Uterus (tissue), 4 donors: ENCODE data around the gene PTGES. TPM values are rescaled to one million over a fixed set of nuclear protein-coding genes. Genes with fewer than 3 reads are reported as not detected.
"Not testable (repeated sequence)": the region's sequence is repeated elsewhere in the genome, so short reads cannot be mapped to it uniquely, and the experiment has no call there.

Experiments
- DNase-seq, 2 donors: peaks; one replicate each; pipeline ENCODE4 v3.0.0-alpha.2; 2019 to 2020
- H3K27ac ChIP-seq, 2 donors: fragments of 200-600 bp; sonication (generic); 1 replicate in 1 of 2; 2 replicates in 1 of 2; pipeline ENCODE4 v1.5.1; 2016 to 2018
- H3K27me3 ChIP-seq, 2 donors: fragments of 200-600 bp; sonication (generic); one replicate each; pipeline ENCODE4 v1.5.1; 2018 to 2019; ENCODE audit warnings: control low read depth in 1 of 2
- H3K36me3 ChIP-seq, 2 donors: fragments of 200-600 bp; sonication (generic); one replicate each; pipeline ENCODE4 v1.5.1; 2019; ENCODE audit warnings: control low read depth in 1 of 2
- H3K4me1 ChIP-seq, 2 donors: fragments of 200-600 bp; sonication (generic); one replicate each; pipeline ENCODE4 v1.5.1; 2018 to 2019; ENCODE audit warnings: control low read depth in 1 of 2
- H3K4me3 ChIP-seq, 2 donors: fragments of 200-600 bp; sonication (generic); 1 replicate in 1 of 2; 2 replicates in 1 of 2; pipeline ENCODE4 v1.5.1; 2018 to 2019; ENCODE audit warnings: mild to moderate bottlenecking in 1 of 2
- H3K9me3 ChIP-seq, 2 donors: fragments of 200-600 bp; sonication (generic); one replicate each; pipeline ENCODE4 v1.5.1; 2019; ENCODE audit warnings: control low read depth in 1 of 2
- POLR2A ChIP-seq, 2 donors: fragments of 450-650 bp; IDR thresholded peaks; one replicate each; pipeline ENCODE4 v1.6.1; 2016; ENCODE audit warnings: antibody characterized with exemption in 2 of 2, mild to moderate bottlenecking in 1 of 2, moderate library complexity in 1 of 2
- intact Hi-C: fragments of 100-400 bp; cut with DNase I; formaldehyde crosslinking; loops from one replicate; pipeline ENCODE4 v1.15.1; 2023; ENCODE audit warnings: low total_unique reads
- total RNA-seq, 4 donors: library from RNA; depleted of rRNA in 3 of 4; stranded (reverse); fragments of >200 nt in 3 of 4; gene quantifications; one replicate each; pipeline versions ENCODE4 v1.1.0 to v1.2.4, GENCODE V29; 2014 to 2023
- TF ChIP-seq, protein P1 (sequence below), 4 experiments: fragments of 200-600 bp in 2 of 4; fragments of 450-650 bp in 2 of 4; sonication (generic) in 2 of 4; IDR thresholded peaks; one replicate each; pipeline ENCODE4 v1.5.1; 2016 to 2019; ENCODE audit warnings: antibody characterized with exemption in 4 of 4, mild to moderate bottlenecking in 2 of 4, moderate library complexity in 1 of 4
- donor health status: DM: yes; HTN: yes; CAD: no.

PTGES gene
- total RNA-seq, 4 donors from 2014 or later = 1.3 to 7.5 (median 4.2) TPM; not detected in 1

DNA sequence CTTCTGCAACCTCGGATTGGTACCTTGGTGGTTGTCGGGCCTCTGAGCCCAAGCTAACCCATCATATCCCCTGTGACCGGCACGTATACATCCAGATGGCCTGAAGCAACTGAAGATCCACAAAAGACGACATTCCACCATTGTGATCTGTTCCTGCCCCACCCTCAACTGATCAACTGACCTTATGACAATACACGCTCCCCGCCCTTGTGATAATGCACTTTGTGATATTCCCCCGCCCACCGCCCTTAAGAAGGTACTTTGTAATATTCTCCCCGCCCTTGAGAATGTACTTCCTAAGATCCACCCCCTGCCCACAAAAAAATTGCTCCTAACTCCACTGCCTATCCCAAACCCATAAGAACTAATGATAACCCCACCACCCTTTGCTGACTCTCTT, 33.6 kb upstream of the PTGES start:
- no peak overlapping the region for H3K4me3 ChIP-seq
- no peak overlapping the region for H3K27ac ChIP-seq
- TF ChIP-seq POLR2A (IDR thresholded peaks at IDR 0.05) = no peak
- TF ChIP-seq, protein P1, sequence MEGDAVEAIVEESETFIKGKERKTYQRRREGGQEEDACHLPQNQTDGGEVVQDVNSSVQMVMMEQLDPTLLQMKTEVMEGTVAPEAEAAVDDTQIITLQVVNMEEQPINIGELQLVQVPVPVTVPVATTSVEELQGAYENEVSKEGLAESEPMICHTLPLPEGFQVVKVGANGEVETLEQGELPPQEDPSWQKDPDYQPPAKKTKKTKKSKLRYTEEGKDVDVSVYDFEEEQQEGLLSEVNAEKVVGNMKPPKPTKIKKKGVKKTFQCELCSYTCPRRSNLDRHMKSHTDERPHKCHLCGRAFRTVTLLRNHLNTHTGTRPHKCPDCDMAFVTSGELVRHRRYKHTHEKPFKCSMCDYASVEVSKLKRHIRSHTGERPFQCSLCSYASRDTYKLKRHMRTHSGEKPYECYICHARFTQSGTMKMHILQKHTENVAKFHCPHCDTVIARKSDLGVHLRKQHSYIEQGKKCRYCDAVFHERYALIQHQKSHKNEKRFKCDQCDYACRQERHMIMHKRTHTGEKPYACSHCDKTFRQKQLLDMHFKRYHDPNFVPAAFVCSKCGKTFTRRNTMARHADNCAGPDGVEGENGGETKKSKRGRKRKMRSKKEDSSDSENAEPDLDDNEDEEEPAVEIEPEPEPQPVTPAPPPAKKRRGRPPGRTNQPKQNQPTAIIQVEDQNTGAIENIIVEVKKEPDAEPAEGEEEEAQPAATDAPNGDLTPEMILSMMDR (IDR thresholded peaks at IDR 0.05) = no peak
- no peaks in the 10 kb centered on the region for H3K4me1 ChIP-seq
- no peak for DNase-seq
- H3K36me3 ChIP-seq = no peaks in the 10 kb centered on the region
- intact Hi-C loops = loop anchor here (10.0 kb wide), 2 partner anchors 142 to 662 kb away; partner anchors contain the start of gene ASB6
- H3K9me3 ChIP-seq = no peaks in the 10 kb centered on the region
- no peaks in the 10 kb centered on the region for H3K27me3 ChIP-seq

DNA sequence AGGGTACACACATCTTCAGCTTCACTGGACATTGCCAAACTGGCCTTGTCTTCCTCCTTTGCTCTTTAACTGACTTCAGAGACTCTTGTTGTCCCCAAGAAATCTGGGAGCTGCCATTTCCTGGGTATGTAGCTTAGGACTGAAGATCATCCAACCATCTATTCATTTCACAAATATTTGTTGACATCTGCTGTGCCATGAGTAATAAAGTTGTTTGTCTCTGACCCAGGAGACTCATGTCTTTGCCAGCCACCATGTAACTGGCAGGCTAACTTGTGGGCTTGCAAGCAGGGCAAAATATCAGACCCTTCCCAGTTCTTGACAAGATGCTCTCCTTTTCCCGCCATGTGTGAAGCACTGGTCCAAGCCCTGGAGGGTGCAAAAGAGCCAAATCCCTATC, 33.0 kb upstream of the PTGES start:
- no peaks in the 10 kb centered on the region for H3K4me1 ChIP-seq
- no peaks in the 10 kb centered on the region for H3K27me3 ChIP-seq
- no peak overlapping the region for H3K4me3 ChIP-seq
- DNase-seq = no peak
- H3K9me3 ChIP-seq = no peaks in the 10 kb centered on the region
- intact Hi-C loops = loop anchor here (10.0 kb wide), 2 partner anchors 141 to 661 kb away; partner anchors contain the start of gene ASB6
- H3K27ac ChIP-seq = no peak overlapping the region
- H3K36me3 ChIP-seq = no peaks in the 10 kb centered on the region
- no peak for TF ChIP-seq POLR2A (IDR thresholded peaks at IDR 0.05)
- TF ChIP-seq, protein P1 (IDR thresholded peaks at IDR 0.05) = no peak

DNA sequence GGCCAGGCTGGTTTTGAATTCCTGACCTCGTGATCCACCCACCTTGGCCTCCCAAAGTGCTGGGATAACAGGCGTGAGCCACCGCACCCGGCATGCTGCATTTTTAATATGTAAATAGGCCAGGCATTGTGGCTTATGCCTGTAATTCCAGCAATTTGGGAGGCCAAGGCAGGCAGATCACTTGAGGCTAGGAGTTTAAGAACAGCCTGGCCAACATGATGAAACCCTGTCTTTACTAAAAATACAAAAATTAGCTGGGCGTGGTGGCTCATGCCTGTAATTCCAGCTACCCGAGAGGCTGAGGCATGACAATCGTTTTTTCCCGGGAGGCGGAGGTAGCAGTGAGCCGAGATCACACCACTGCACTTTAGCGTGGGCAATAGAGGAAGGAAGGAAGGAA, 32.1 kb upstream of the PTGES start:
- not testable (repeated sequence) for H3K4me3 ChIP-seq, H3K27ac ChIP-seq, H3K9me3 ChIP-seq, H3K27me3 ChIP-seq, H3K4me1 ChIP-seq, H3K36me3 ChIP-seq, DNase-seq
- intact Hi-C loops = loop anchor here (5.0 to 10.0 kb wide), 3 partner anchors 48 to 660 kb away; partner anchors contain the start of gene ASB6

DNA sequence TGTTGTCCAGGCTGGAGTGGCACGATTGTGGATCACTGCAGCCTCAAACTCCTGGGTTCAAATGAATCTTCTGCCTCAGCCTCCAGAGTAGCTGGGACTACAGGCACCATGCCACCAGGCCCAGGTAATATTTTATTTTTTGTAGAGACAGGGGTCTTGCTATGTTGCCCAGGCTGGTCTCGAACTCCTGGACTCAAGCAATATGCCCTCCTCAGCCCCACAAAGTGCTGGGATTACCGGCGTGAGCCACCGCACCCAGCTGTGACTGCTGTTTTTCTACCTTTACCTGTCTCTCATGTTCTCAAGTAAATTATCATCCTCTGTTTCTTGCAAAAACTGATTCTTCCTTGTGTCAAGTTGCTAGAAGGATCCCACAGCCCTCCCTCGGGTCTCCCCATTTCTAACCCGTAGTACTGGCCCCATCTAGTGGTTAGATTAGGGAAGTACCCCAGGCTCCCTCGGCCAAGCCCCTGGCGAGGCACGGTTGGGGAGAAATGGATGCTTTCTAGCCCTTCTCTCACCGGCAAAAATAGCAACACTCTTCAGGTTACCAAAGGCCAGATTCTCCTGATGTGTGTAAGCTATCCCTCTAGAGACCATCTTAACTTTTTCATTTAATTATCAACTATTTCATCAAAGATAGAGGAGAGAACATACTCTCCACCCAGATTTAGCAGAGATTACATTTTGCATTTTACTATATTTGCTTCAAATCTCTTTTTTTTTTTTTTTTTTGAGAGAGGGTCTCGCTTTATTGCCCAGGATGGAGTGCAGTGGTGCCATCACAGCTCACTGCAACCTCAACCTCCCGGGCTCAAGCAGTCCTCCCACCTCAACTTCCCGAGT, 30.9 kb upstream of the PTGES start:
- Histone ChIP-seq H3K27ac (no peak overlapping the region), H3K4me1 (no peaks in the 10 kb centered on the region), H3K9me3 (no peaks in the 10 kb centered on the region), H3K4me3 (no peak overlapping the region), H3K27me3 (no peaks in the 10 kb centered on the region), H3K36me3 (no peaks in the 10 kb centered on the region)
- peak; percentile 70 to 77 for DNase-seq
- intact Hi-C loops = loop anchor here (5.0 to 10.0 kb wide), 3 partner anchors 46 to 659 kb away; partner anchors contain the start of gene ASB6
- TF ChIP-seq POLR2A (IDR thresholded peaks at IDR 0.05) = no peak
- TF ChIP-seq, protein P1 (IDR thresholded peaks at IDR 0.05) = peak; percentile 91 to 97 (median 94)

DNA sequence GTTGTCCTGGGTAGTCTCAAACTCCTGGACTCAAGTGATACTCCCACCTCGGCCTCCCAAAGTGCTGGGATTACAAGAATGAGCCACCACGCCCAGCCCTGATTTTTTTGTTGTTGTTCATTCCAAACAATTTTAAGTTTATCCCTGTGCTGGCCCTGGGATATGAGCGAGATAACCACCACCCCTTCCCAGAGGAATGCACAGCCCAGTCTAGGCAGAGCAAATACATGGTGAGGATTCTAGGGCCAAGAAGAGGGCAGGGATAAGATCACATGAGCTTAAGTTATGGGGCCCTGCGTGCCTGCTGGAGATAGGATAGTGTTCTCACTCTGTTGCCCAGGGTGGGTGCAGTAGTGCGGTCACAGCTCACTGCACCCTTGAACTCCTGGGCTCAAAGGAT, 29.1 kb upstream of the PTGES start:
- Histone ChIP-seq H3K4me3 (no peak overlapping the region), H3K4me1 (peaks cover 0 to 5% of the 10 kb centered on the region in 2 donors), H3K27ac (no peak overlapping the region), H3K9me3 (no peaks in the 10 kb centered on the region), H3K27me3 (no peaks in the 10 kb centered on the region), H3K36me3 (no peaks in the 10 kb centered on the region)
- TF ChIP-seq, protein P1 (IDR thresholded peaks at IDR 0.05) = no peak
- TF ChIP-seq POLR2A (IDR thresholded peaks at IDR 0.05) = no peak
- intact Hi-C loops = loop anchor here (5.0 to 10.0 kb wide), 3 partner anchors 45 to 657 kb away; partner anchors contain the start of gene ASB6
- no peak for DNase-seq
